H1 (cell line): ENCODE measurements around the gene REG3G. TPM values are rescaled to one million over a fixed set of nuclear protein-coding genes. Genes with fewer than 3 reads are reported as not detected.

ENCODE experiments used
- CTCF ChIA-PET: fragments of 300-600 bp; sonication (Branson Sonifier 250); formaldehyde crosslinking; loops from one replicate; lab custom pipeline; 2021; ENCODE audit not compliant: partially characterized antibody; lab: Charles Lee
- POLR2A ChIA-PET: fragments of 300-600 bp; sonication (Branson Sonifier 250); formaldehyde crosslinking; loops from one replicate; lab custom pipeline; 2021; ENCODE audit warnings: inconsistent platforms; ENCODE audit not compliant: partially characterized antibody; lab: Charles Lee
- DNase-seq, 2 experiments: peaks; one replicate each; pipeline versions ENCODE4 v3.0.0 to v3.0.0-alpha.2; 2010 to 2022; ENCODE audit warnings: low spot score in 2 of 2, low read depth in 1 of 2, mixed read lengths in 1 of 2
- FAIRE-seq: peaks from 2 replicates; lab custom pipeline; 2011; peaks lifted over from hg19 to GRCh38; lab: Jason Lieb, UNC
- H2AFZ ChIP-seq: 2 replicates; pipeline ENCODE4 v1.8.1; 2012; ENCODE audit warnings: low read length, inconsistent platforms
- H2AK5ac ChIP-seq: 2 replicates; pipeline ENCODE4 v1.6.1; 2013; ENCODE audit warnings: low read depth, low read length
- H2BK120ac ChIP-seq: replicated peaks from 2 replicates; pipeline ENCODE3; 2013; ENCODE audit warnings: low read depth, low read length, inconsistent platforms
- H2BK12ac ChIP-seq: 2 replicates; pipeline ENCODE4 v1.6.1; 2013; ENCODE audit warnings: low read depth, low read length
- H2BK15ac ChIP-seq: 2 replicates; pipeline ENCODE4 v1.6.1; 2013; ENCODE audit warnings: low read length
- H2BK20ac ChIP-seq: 2 replicates; pipeline ENCODE4 v1.6.1; 2013; ENCODE audit warnings: low read length
- H2BK5ac ChIP-seq: 2 replicates; pipeline ENCODE4 v1.6.1; 2013; ENCODE audit warnings: low read depth, low read length
- H3K14ac ChIP-seq: 2 replicates; pipeline ENCODE4 v1.6.1; 2013; ENCODE audit warnings: inconsistent platforms; ENCODE audit not compliant: insufficient read length
- H3K18ac ChIP-seq: 2 replicates; pipeline ENCODE4 v1.6.1; 2013; ENCODE audit warnings: low read length; ENCODE audit errors: extremely low read depth
- H3K23ac ChIP-seq: 2 replicates; pipeline ENCODE4 v1.6.1; 2013; ENCODE audit warnings: inconsistent platforms; ENCODE audit not compliant: insufficient read length
- H3K23me2 ChIP-seq: 2 replicates; pipeline ENCODE4 v1.6.1; 2013; ENCODE audit warnings: low read depth, low read length
- H3K27ac ChIP-seq: 2 replicates; pipeline ENCODE4 v1.6.1; 2011; ENCODE audit warnings: low read depth, low read length, inconsistent platforms
- H3K27me3 ChIP-seq, 4 experiments: replicated peaks in 1 of 4; 1 replicate in 1 of 4; 2 replicates in 3 of 4; pipeline versions ENCODE4 v1.6.1 to v1.8.1; 2011 to 2013; ENCODE audit warnings: low read length in 3 of 4, mild to moderate bottlenecking in 3 of 4, inconsistent platforms in 2 of 4, mixed read lengths in 2 of 4, moderate library complexity in 1 of 4; ENCODE audit not compliant: control insufficient read depth in 3 of 4, insufficient read depth in 3 of 4; ENCODE audit errors: extremely low read depth in 1 of 4
- H3K36me3 ChIP-seq, 4 experiments: 2 replicates each; pipeline versions ENCODE4 v1.6.1 to v1.8.1; 2011 to 2013; ENCODE audit warnings: mild to moderate bottlenecking in 4 of 4, low read length in 3 of 4, moderate library complexity in 2 of 4, control low read depth in 1 of 4, inconsistent platforms in 1 of 4; ENCODE audit not compliant: insufficient read depth in 4 of 4, control insufficient read depth in 2 of 4
- H3K4ac ChIP-seq: replicated peaks from 2 replicates; pipeline ENCODE3; 2013; ENCODE audit warnings: low read length, low read depth, mixed read lengths, inconsistent platforms; ENCODE audit not compliant: insufficient read length
- H3K4me1 ChIP-seq, 4 experiments: replicated peaks in 1 of 4; 1 replicate in 1 of 4; 2 replicates in 3 of 4; pipeline versions ENCODE4 v1.6.1 to v1.8.1; 2011 to 2013; ENCODE audit warnings: low read length in 3 of 4, inconsistent platforms in 2 of 4, mixed read lengths in 1 of 4; ENCODE audit not compliant: insufficient read depth in 4 of 4, control insufficient read depth in 3 of 4
- H3K4me2 ChIP-seq, 2 experiments: 2 replicates each; pipeline versions ENCODE4 v1.6.1 to v1.8.1; 2011 to 2013; ENCODE audit warnings: low read depth in 2 of 2, low read length in 2 of 2, control low read depth in 1 of 2, inconsistent platforms in 1 of 2, mild to moderate bottlenecking in 1 of 2; ENCODE audit not compliant: insufficient read depth in 1 of 2
- H3K4me3 ChIP-seq, 4 experiments: fragments of 200-600, 300-600 bp in 1 of 4; sonication (generic), shearing (Covaris generic), sonication (Bioruptor Twin) in 1 of 4; 2 replicates each; pipeline versions ENCODE4 v1.5.1 to v1.8.1; 2011 to 2016; ENCODE audit warnings: low read length in 4 of 4, low read depth in 3 of 4, control low read depth in 2 of 4, inconsistent platforms in 2 of 4, mild to moderate bottlenecking in 2 of 4, mixed read lengths in 1 of 4, moderate library complexity in 1 of 4; ENCODE audit not compliant: insufficient read depth in 2 of 4; ENCODE audit errors: extremely low read depth in 1 of 4
- H3K56ac ChIP-seq: replicated peaks from 2 replicates; pipeline ENCODE3; 2013; ENCODE audit warnings: low read depth, mild to moderate bottlenecking, mixed read lengths, low read length, inconsistent platforms; ENCODE audit not compliant: insufficient read length
- H3K79me1 ChIP-seq: 2 replicates; pipeline ENCODE4 v1.6.1; 2013; ENCODE audit warnings: low read depth, low read length, control low read depth
- H3K79me2 ChIP-seq, 2 experiments: 2 replicates each; pipeline versions ENCODE4 v1.6.1 to v1.8.1; 2012 to 2013; ENCODE audit warnings: low read length in 2 of 2, mild to moderate bottlenecking in 2 of 2, inconsistent platforms in 1 of 2; ENCODE audit not compliant: insufficient read depth in 2 of 2, control insufficient read depth in 1 of 2
- H3K9ac ChIP-seq, 4 experiments: replicated peaks in 1 of 4; 1 replicate in 1 of 4; 2 replicates in 3 of 4; pipeline versions ENCODE4 v1.6.1 to v1.8.1; 2011 to 2013; ENCODE audit warnings: low read depth in 3 of 4, low read length in 3 of 4, control low read depth in 2 of 4, mild to moderate bottlenecking in 2 of 4, moderate library complexity in 2 of 4, inconsistent platforms in 1 of 4; ENCODE audit errors: extremely low read depth in 1 of 4
- H3K9me3 ChIP-seq, 2 experiments: 2 replicates each; pipeline versions ENCODE4 v1.6.1 to v1.8.1; 2012 to 2013; ENCODE audit warnings: mild to moderate bottlenecking in 2 of 2, moderate library complexity in 2 of 2, control low read depth in 1 of 2, inconsistent platforms in 1 of 2, low read depth in 1 of 2, low read length in 1 of 2, mixed read lengths in 1 of 2; ENCODE audit not compliant: insufficient read depth in 2 of 2
- H4K20me1 ChIP-seq, 2 experiments: replicated peaks in 1 of 2; 2 replicates each; pipeline versions ENCODE3 to v1.8.1; 2011 to 2013; ENCODE audit warnings: inconsistent platforms in 2 of 2, low read length in 2 of 2, mild to moderate bottlenecking in 1 of 2; ENCODE audit not compliant: insufficient read depth in 2 of 2, control insufficient read depth in 1 of 2
- H4K5ac ChIP-seq: 2 replicates; pipeline ENCODE4 v1.6.1; 2013; ENCODE audit warnings: low read length, low read depth, mixed read lengths, inconsistent platforms; ENCODE audit not compliant: insufficient read length
- H4K8ac ChIP-seq: 2 replicates; pipeline ENCODE4 v1.8.0; 2013; ENCODE audit warnings: mild to moderate bottlenecking, moderate library complexity, low read length, inconsistent platforms; ENCODE audit not compliant: insufficient read depth; ENCODE audit errors: extremely low read depth
- H4K91ac ChIP-seq: replicated peaks from 2 replicates; pipeline ENCODE3; 2013; ENCODE audit warnings: low read length, mixed read lengths, inconsistent platforms; ENCODE audit not compliant: insufficient read length
- CTCF ChIP-seq, 3 experiments: IDR thresholded peaks; 1 replicate in 2 of 3; 2 replicates in 1 of 3; pipeline versions ENCODE4 v1.5.1 to v1.6.1; 2011; ENCODE audit warnings: low read length in 3 of 3, mild to moderate bottlenecking in 3 of 3, inconsistent platforms in 2 of 3, low read depth in 1 of 3, moderate library complexity in 1 of 3; ENCODE audit not compliant: insufficient read depth in 1 of 3; ENCODE audit errors: control extremely low read depth in 1 of 3
- NANOG ChIP-seq: IDR thresholded peaks from 2 replicates; pipeline ENCODE4 v1.6.1; 2011; ENCODE audit warnings: low read length, low read depth, mild to moderate bottlenecking, inconsistent platforms; ENCODE audit not compliant: insufficient read depth, poor library complexity, severe bottlenecking
- RAD21 ChIP-seq, 2 experiments: IDR thresholded peaks in 1 of 2; conservative IDR thresholded peaks in 1 of 2; 2 replicates each; pipeline ENCODE4 v1.6.1; 2011; ENCODE audit warnings: low read depth in 2 of 2, low read length in 2 of 2, improper control_type of control experiment in 1 of 2, inconsistent platforms in 1 of 2, mild to moderate bottlenecking in 1 of 2, moderate library complexity in 1 of 2
- SIRT6 ChIP-seq: IDR thresholded peaks from one replicate; pipeline ENCODE4 v1.7.1; 2012; ENCODE audit warnings: low read length, inconsistent platforms
- WGBS, 2 experiments: shearing (Covaris generic) in 1 of 2; methylation state at CpG; one replicate each; pipeline versions ENCODE4 v1.1.6 to v1.1.7; 2013 to 2015; ENCODE audit warnings: low lambda C conversion rate in 2 of 2, mixed read lengths in 2 of 2, inconsistent platforms in 1 of 2, low coverage in 1 of 2, missing lambda C conversion rate in 1 of 2; ENCODE audit not compliant: insufficient replicate concordance in 2 of 2, insufficient coverage in 1 of 2, insufficient read length in 1 of 2; ENCODE audit errors: extremely low coverage in 1 of 2, missing lambda C conversion rate in 1 of 2; 5-methylcytosine and 5-hydroxymethylcytosine counted together
- polyA plus RNA-seq, 7 experiments: library from polyadenylated mRNA; depleted of rRNA in 3 of 7; stranded (reverse) in 5 of 7; unstranded in 2 of 7; fragments of >200 nt in 5 of 7; fragments of 200-250 nt in 2 of 7; gene quantifications; 1 replicate in 5 of 7; 2 replicates in 1 of 7; 4 replicates in 1 of 7; pipeline versions ENCODE4 v1.2.1 to v1.2.3, GENCODE V29; 2011 to 2013; ENCODE audit warnings: missing spikeins in 2 of 7, mixed read lengths in 2 of 7
- total RNA-seq: library from RNA; stranded (reverse); fragmentation: NEBNext Ultra II Directional; extraction: Animal tissue kit (Norgen Biotek cat#: 25700); gene quantifications from 2 replicates; pipeline ENCODE4 v1.2.1, GENCODE V29; 2021

Gene REG3G
- total and polyA plus RNA-seq, 2 of the 8 experiments (the other 6 are each of a cell fraction or from before 2014, with no cell fraction given), result not detected

GRCh38 chr2:78992451-78992806, 33.1 kb upstream of the REG3G start:
- Histone ChIP-seq H3K4me2 (peak overlapping the region; percentile 93 to 98), H2BK5ac (no peak overlapping the region), H3K79me2 (no peaks in the 10 kb centered on the region), H3K9me3 (no peaks in the 10 kb centered on the region), H3K4me1 (no peaks in the 10 kb centered on the region), H2BK120ac (no peak overlapping the region), H3K56ac (no peak overlapping the region), H2AK5ac (no peak overlapping the region), H4K91ac (no peak overlapping the region), H3K23me2 (peaks cover 10% of the 10 kb centered on the region), H3K4ac (no peak overlapping the region), H3K27ac (no peak overlapping the region), H2AFZ (no peak overlapping the region), H3K36me3 (no peaks in the 10 kb centered on the region), H2BK15ac (no peak overlapping the region), H4K8ac (peak overlapping the region; percentile 20; the same call in 1 of the 2 replicates), H2BK12ac (no peak overlapping the region), H3K79me1 (no peaks in the 10 kb centered on the region), H3K14ac (no peak overlapping the region), H3K4me3 (peak overlapping the region; percentile 33 to 65 (median 58); a peak in 7 of 8 replicates), H3K9ac (no peak overlapping the region), H4K20me1 (no peaks in the 10 kb centered on the region), H3K23ac (no peak overlapping the region), H3K27me3 (peaks cover 10 to 29% (median 26%) of the 10 kb centered on the region in 4 experiments), H2BK20ac (no peak overlapping the region), H4K5ac (no peak overlapping the region), H3K18ac (no peak overlapping the region)
- CTCF ChIA-PET, result interaction anchor here (0.6 to 8.1 kb wide), 7 partner anchors 10 to 1471 kb away, joined by 3 to 67 read pairs (median 3); no protein-coding TSS in a partner anchor
- DNase-seq, result peak; percentile 21 to 66
- 27% methylated on average over 10 of the region's 11 CpGs; no CpG with 5 or more reads in 1 of the 2 experiments for WGBS, 2 experiments
- FAIRE-seq, result peak; percentile 55
- POLR2A ChIA-PET, result no interaction called here
- peak; percentile 39 to 42 for TF ChIP-seq RAD21 (IDR thresholded peaks at IDR 0.05 in 1 of 2, conservative IDR thresholded peaks at IDR 0.05 in 1 of 2; ENCODE audit: low read depth in 2 of 2, low read length in 2 of 2)
- peak; percentile 51 to 65 (median 57) for TF ChIP-seq CTCF (IDR thresholded peaks at IDR 0.05; ENCODE audit: control extremely low read depth in 1 of 3, insufficient read depth in 1 of 3, low read depth in 1 of 3, low read length in 3 of 3)
- peak; percentile 13 for TF ChIP-seq NANOG
- TF ChIP-seq SIRT6, result no peak
